22Rv1 (cell line): ENCODE measurements around the gene ITPR1.

Experiments used
- CTCF ChIP-seq: fragments of 450-650 bp; IDR thresholded peaks from 2 replicates; pipeline ENCODE4 v1.5.1; 2017; ENCODE audit warnings: mild to moderate bottlenecking
- ZFX ChIP-seq: fragments of 450-650 bp; IDR thresholded peaks from 2 replicates; pipeline ENCODE4 v1.6.1; 2017; ENCODE audit warnings: antibody characterized with exemption, borderline replicate concordance

GRCh38 chr3:4664412-4664811 is 171.3 kb downstream of the ITPR1 start:
- no peak for TF ChIP-seq CTCF
- no peak for TF ChIP-seq ZFX
